Stimulated activated CD8-positive, alpha-beta memory T cell treated with anti-CD3 and anti-CD28 coated beads, Interleukin-4, amount 100 ng/mL, for 1 hour (primary cell): ENCODE measurements around the gene NT5C2.

Experiments
- DNase-seq, 2 donors: peaks; one replicate each; pipeline ENCODE4 v3.0.0-alpha.2; 2020; ENCODE audit warnings: low read depth in 2 of 2, low spot score in 1 of 2

The NT5C2 gene

GRCh38 chr10:103124420-103125096, 68.5 kb downstream of the NT5C2 start:
- DNase-seq: no peak

GRCh38 chr10:103123282-103124024, 69.6 kb downstream of the NT5C2 start:
- DNase-seq: no peak

- no peak for DNase-seq
These were observed 71.9 kb downstream of the NT5C2 start for GRCh38 chr10:103120977-103121735.

- DNase-seq: no peak
These were observed 72.5 kb downstream of the NT5C2 start for GRCh38 chr10:103120546-103120945.

- DNase-seq: no peak
These were observed 75.8 kb downstream of the NT5C2 start for GRCh38 chr10:103117247-103117646.

- DNase-seq: no peak
These were observed 78.2 kb downstream of the NT5C2 start for GRCh38 chr10:103114876-103115275.

GRCh38 chr10:103111918-103112877, 80.9 kb downstream of the NT5C2 start:
- no peak for DNase-seq

GRCh38 chr10:103111031-103111917, 81.8 kb downstream of the NT5C2 start:
- DNase-seq: no peak

- no peak for DNase-seq
These were observed 82.7 kb downstream of the NT5C2 start for GRCh38 chr10:103110407-103110806.

- no peak for DNase-seq
These were observed 83.3 kb downstream of the NT5C2 start for GRCh38 chr10:103109821-103110220.

GRCh38 chr10:103106539-103106938, 86.5 kb downstream of the NT5C2 start:
- DNase-seq: no peak

- DNase-seq: no peak
These were observed 87.6 kb downstream of the NT5C2 start for GRCh38 chr10:103105462-103105861.

GRCh38 chr10:103104721-103105120, 88.4 kb downstream of the NT5C2 start:
- no peak for DNase-seq

GRCh38 chr10:103103989-103104388, 89.1 kb downstream of the NT5C2 start:
- no peak for DNase-seq

GRCh38 chr10:103102195-103102594, 90.9 kb downstream of the NT5C2 start:
- no peak for DNase-seq

GRCh38 chr10:103100620-103101019, 92.5 kb downstream of the NT5C2 start:
- DNase-seq: no peak

- DNase-seq: no peak
These were observed 94.8 kb downstream of the NT5C2 start for GRCh38 chr10:103098240-103098639.

GRCh38 chr10:103096130-103096529, 96.9 kb downstream of the NT5C2 start:
- DNase-seq: no peak

- no peak for DNase-seq
These were observed 98.1 kb downstream of the NT5C2 start for GRCh38 chr10:103095005-103095404.

- no peak for DNase-seq
These were observed 102.2 kb downstream of the NT5C2 start for GRCh38 chr10:103090911-103091310.
